ENCODE data around the gene EPHB6.

EPHB6 gene

DNA sequence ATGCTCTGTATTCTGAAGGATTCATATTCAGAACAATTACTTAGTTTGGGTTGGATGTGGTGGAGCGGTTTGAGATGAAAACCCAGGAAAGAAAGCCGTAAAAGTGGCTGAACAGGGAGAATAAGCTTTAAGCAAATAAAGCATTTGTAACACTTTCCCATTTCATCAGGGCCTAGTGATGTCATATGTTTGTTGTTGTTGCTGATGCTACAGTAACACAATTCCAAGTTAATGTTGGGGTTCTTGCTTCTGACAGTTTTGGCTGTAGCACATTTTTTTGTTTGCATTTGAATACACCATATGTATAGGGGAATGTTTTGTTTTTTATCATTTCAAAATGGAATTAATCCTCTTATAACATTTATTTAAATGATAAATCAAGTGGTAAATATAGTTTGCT is 40.4 kb upstream of the EPHB6 start:
- H3K4me1 Mint-ChIP-seq (ENCODE audit: low read depth in 2 of 2): peaks cover 20 to 24% of the 10 kb centered on the region in 2 donors
- no peaks in the 10 kb centered on the region for H3K9me3 Mint-ChIP-seq
- DNase-seq (no peak), ATAC-seq (replicated peaks) (no peak)
- H3K27me3 Mint-ChIP-seq: peaks cover 20 to 25% of the 10 kb centered on the region in 2 donors
- no peak overlapping the region for H3K4me3 Mint-ChIP-seq
- peak overlapping the region in 1 of 2 donors; percentile 11 for H3K27ac Mint-ChIP-seq
- H3K36me3 Mint-ChIP-seq (ENCODE audit: insufficient read depth): peaks cover 9% of the 10 kb centered on the region

DNA sequence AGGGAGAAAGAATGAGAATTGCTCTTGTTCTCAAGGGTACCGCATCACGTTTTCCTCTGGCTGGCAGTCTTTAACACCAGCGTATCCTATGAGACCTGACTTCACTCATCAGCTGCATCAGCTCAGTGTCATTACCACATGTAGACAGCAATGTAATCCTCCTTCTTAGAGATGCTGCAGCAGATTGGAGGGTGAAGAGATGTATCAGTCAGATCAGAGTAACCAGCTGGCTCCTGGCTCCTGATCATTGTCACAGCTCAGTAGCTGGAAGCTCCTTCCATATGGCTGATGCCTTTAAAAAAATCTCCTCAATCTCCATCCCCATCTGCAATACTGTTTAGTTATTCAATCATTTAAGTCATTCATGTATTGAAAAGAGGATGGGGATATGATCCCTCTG is 39.7 kb upstream of the EPHB6 start:
- Mint-ChIP-seq H3K27me3 (peaks cover 27 to 32% of the 10 kb centered on the region in 2 donors), H3K36me3 (ENCODE audit: insufficient read depth) (peaks cover 5% of the 10 kb centered on the region), H3K4me1 (ENCODE audit: low read depth in 2 of 2) (peaks cover 13 to 18% of the 10 kb centered on the region in 2 donors), H3K4me3 (no peak overlapping the region), H3K9me3 (no peaks in the 10 kb centered on the region), H3K27ac (no peak overlapping the region)
- no peak for DNase-seq
- ATAC-seq (replicated peaks): no peak

GRCh38 chr7:142817506-142817905 is 37.4 kb upstream of the EPHB6 start:
- peaks cover 41 to 44% of the 10 kb centered on the region in 2 donors for H3K27me3 Mint-ChIP-seq
- ATAC-seq (replicated peaks) (no peak), DNase-seq (no peak)
- H3K4me1 Mint-ChIP-seq (ENCODE audit: low read depth in 2 of 2): peaks cover 0 to 1% of the 10 kb centered on the region in 2 donors
- H3K9me3 Mint-ChIP-seq: no peaks in the 10 kb centered on the region
- H3K4me3 Mint-ChIP-seq: no peak overlapping the region
- no peak overlapping the region for H3K27ac Mint-ChIP-seq
- peaks cover 3% of the 10 kb centered on the region for H3K36me3 Mint-ChIP-seq (ENCODE audit: insufficient read depth)

DNA sequence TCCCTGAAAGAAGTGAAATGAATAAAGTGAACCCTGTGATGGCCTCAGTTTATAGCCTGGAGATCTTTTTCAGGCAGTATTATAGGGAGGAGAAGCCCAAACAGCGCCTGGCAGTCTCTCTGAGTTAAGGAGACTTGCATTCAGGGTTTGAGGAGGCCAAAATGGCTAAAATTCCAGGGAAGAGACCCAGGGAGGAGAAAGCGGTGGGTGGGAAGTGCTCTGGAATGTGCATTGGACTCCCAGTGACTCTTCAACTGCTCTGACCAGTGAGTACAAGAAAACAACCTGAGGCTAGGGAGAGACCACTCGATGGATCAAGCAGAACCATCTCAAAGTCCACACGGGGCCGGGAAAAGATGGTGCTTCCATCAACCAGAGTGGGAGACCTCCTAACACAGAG is 35.3 kb upstream of the EPHB6 start:
- Mint-ChIP-seq H3K27ac (no peak overlapping the region), H3K9me3 (no peaks in the 10 kb centered on the region), H3K4me3 (no peak overlapping the region), H3K27me3 (peaks cover 41 to 50% of the 10 kb centered on the region in 2 donors), H3K4me1 (ENCODE audit: low read depth in 2 of 2) (no peaks in the 10 kb centered on the region), H3K36me3 (ENCODE audit: insufficient read depth) (no peaks in the 10 kb centered on the region)
- ATAC-seq (replicated peaks) (no peak), DNase-seq (no peak)

DNA sequence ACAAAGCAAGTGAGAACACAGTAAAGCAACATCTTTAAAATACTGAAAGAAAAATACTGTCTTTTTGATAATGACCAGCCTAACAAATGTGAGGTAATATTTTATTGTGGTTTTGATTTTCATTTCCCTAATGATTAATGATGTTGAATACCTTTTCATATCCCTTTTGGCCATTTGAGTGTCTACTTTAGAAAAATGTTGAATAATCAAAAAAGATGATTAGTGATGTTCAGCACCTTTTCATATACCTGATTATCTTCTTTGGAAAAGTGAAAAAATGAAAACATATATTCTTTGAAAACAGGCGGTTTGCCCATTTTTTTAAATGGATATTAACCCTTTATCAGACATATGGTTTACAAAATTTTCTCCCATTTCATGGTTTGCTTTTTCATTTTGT is 32.2 kb upstream of the EPHB6 start:
- DNase-seq: no peak
- H3K4me1 Mint-ChIP-seq (ENCODE audit: low read depth in 2 of 2): no peaks in the 10 kb centered on the region
- H3K27ac Mint-ChIP-seq: no peak overlapping the region
- H3K36me3 Mint-ChIP-seq (ENCODE audit: insufficient read depth): no peaks in the 10 kb centered on the region
- no peak for ATAC-seq (replicated peaks)
- H3K4me3 Mint-ChIP-seq: no peak overlapping the region
- no peaks in the 10 kb centered on the region for H3K9me3 Mint-ChIP-seq
- H3K27me3 Mint-ChIP-seq: peaks cover 37 to 45% of the 10 kb centered on the region in 2 donors

GRCh38 chr7:142827951-142828500 is 26.9 kb upstream of the EPHB6 start:
- no peaks in the 10 kb centered on the region for H3K4me1 Mint-ChIP-seq (ENCODE audit: low read depth in 2 of 2)
- no peaks in the 10 kb centered on the region for H3K36me3 Mint-ChIP-seq (ENCODE audit: insufficient read depth)
- H3K27ac Mint-ChIP-seq: no peak overlapping the region
- H3K9me3 Mint-ChIP-seq: no peaks in the 10 kb centered on the region
- peaks cover 20 to 28% of the 10 kb centered on the region in 2 donors for H3K27me3 Mint-ChIP-seq
- ATAC-seq (replicated peaks): no peak
- H3K4me3 Mint-ChIP-seq: no peak overlapping the region
- no peak for DNase-seq

DNA sequence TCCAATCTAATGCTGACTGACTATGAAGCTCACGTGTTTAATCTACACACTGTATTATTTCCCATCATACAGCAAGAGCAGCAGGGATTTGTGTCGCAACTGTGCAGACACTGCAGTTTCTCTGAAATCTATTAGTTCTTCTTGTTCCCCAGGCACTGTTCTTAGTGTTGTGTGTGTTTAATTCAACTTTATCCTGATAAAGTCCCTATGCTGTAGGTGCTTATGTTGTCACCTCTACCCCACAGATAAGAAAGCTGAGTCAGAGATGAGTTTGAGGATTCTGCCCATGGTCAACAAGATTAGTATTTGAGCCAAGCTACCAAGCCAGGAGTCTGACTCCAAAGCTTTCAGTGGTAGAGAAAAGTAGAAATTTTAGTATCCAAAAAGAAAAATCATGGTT is 22.5 kb upstream of the EPHB6 start:
- Mint-ChIP-seq H3K4me1 (ENCODE audit: low read depth in 2 of 2) (peaks cover 0 to 3% of the 10 kb centered on the region in 2 donors), H3K27ac (no peak overlapping the region), H3K27me3 (peaks cover 7 to 20% of the 10 kb centered on the region in 2 donors), H3K36me3 (ENCODE audit: insufficient read depth) (no peaks in the 10 kb centered on the region), H3K9me3 (no peaks in the 10 kb centered on the region), H3K4me3 (no peak overlapping the region)
- no peak for DNase-seq
- ATAC-seq (replicated peaks): no peak

- no peak for DNase-seq
- H3K4me1 Mint-ChIP-seq (ENCODE audit: low read depth in 2 of 2): peaks cover 0 to 3% of the 10 kb centered on the region in 2 donors
These were observed 21.5 kb upstream of the EPHB6 start for GRCh38 chr7:142833174-142834048.

GRCh38 chr7:142835487-142835886 is 19.4 kb upstream of the EPHB6 start:
- H3K36me3 Mint-ChIP-seq (ENCODE audit: insufficient read depth): no peaks in the 10 kb centered on the region
- no peak for ATAC-seq (replicated peaks)
- peaks cover 0 to 3% of the 10 kb centered on the region in 2 donors for H3K4me1 Mint-ChIP-seq (ENCODE audit: low read depth in 2 of 2)
- peaks cover 0 to 11% of the 10 kb centered on the region in 2 donors for H3K27me3 Mint-ChIP-seq
- H3K4me3 Mint-ChIP-seq: no peak overlapping the region
- H3K27ac Mint-ChIP-seq: no peak overlapping the region
- no peak for DNase-seq
- H3K9me3 Mint-ChIP-seq: no peaks in the 10 kb centered on the region

More at GRCh38 chr7:142833174-142834048, 21.5 kb upstream of the EPHB6 start:
- Mint-ChIP-seq H3K27ac (no peak overlapping the region), H3K4me3 (no peak overlapping the region), H3K9me3 (no peaks in the 10 kb centered on the region), H3K36me3 (ENCODE audit: insufficient read depth) (no peaks in the 10 kb centered on the region), H3K27me3 (peaks cover 2 to 13% of the 10 kb centered on the region in 2 donors)
- ATAC-seq (replicated peaks): no peak

GRCh38 chr7:142836426-142836825 is 18.4 kb upstream of the EPHB6 start:
- Mint-ChIP-seq H3K4me1 (ENCODE audit: low read depth in 2 of 2) (peaks cover 0 to 3% of the 10 kb centered on the region in 2 donors), H3K27ac (no peak overlapping the region)

DNA sequence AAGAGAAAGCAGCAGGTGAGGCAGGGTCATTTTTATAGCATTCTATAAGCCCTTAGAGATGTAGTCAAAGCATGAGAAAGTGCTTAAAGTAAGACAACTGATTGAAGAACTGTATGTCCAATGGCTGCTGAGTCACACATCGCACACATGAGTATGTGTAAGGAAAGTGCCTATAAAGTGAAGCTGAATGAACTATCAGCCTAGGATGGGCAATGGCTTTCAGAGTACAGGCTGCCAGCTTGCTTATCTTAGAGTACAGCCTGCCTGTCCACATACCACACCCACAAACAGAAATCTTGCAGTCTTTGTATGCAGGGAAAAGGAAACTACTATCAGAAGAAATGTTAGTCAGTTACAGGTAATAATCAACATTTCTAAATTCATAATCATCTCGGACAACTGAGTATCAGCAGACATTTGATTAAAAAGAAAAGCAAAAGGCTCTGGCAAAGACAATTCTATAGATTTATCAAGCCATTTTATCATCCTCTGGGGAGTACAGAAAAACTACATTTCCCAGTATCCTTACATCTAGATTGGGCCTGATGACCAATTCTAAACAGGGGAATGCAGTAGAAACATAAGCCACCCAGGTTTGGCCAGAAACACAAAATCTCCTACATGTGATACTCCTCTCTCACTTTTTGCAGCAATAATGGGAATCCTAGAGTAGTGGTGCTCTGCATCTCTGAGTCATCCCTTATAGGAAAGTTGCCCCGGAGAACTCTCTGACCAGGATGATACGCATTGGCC is 16.2 kb upstream of the EPHB6 start:
- Mint-ChIP-seq H3K36me3 (ENCODE audit: insufficient read depth) (no peaks in the 10 kb centered on the region), H3K4me1 (ENCODE audit: low read depth in 2 of 2) (peaks cover 0 to 3% of the 10 kb centered on the region in 2 donors), H3K9me3 (no peaks in the 10 kb centered on the region), H3K4me3 (no peak overlapping the region), H3K27me3 (no peaks in the 10 kb centered on the region), H3K27ac (no peak overlapping the region)
- ATAC-seq (replicated peaks) (no peak), DNase-seq (no peak)

More at GRCh38 chr7:142836426-142836825, 18.4 kb upstream of the EPHB6 start:
- no peaks in the 10 kb centered on the region for H3K9me3 Mint-ChIP-seq
- DNase-seq: no peak
- no peak overlapping the region for H3K4me3 Mint-ChIP-seq
- no peak for ATAC-seq (replicated peaks)
- no peaks in the 10 kb centered on the region for H3K36me3 Mint-ChIP-seq (ENCODE audit: insufficient read depth)
- H3K27me3 Mint-ChIP-seq: peaks cover 0 to 2% of the 10 kb centered on the region in 2 donors

- H3K36me3 Mint-ChIP-seq (ENCODE audit: insufficient read depth): peaks cover under 1% of the 10 kb centered on the region
- H3K4me1 Mint-ChIP-seq (ENCODE audit: low read depth in 2 of 2): no peaks in the 10 kb centered on the region
- H3K27me3 Mint-ChIP-seq: peaks cover under 1 to 2% of the 10 kb centered on the region in 2 donors
- no peak for DNase-seq
- no peak overlapping the region for H3K27ac Mint-ChIP-seq
- H3K4me3 Mint-ChIP-seq: no peak overlapping the region
- no peak for ATAC-seq (replicated peaks)
- H3K9me3 Mint-ChIP-seq: no peaks in the 10 kb centered on the region
These were observed 12.6 kb upstream of the EPHB6 start for GRCh38 chr7:142842251-142842766.

DNA sequence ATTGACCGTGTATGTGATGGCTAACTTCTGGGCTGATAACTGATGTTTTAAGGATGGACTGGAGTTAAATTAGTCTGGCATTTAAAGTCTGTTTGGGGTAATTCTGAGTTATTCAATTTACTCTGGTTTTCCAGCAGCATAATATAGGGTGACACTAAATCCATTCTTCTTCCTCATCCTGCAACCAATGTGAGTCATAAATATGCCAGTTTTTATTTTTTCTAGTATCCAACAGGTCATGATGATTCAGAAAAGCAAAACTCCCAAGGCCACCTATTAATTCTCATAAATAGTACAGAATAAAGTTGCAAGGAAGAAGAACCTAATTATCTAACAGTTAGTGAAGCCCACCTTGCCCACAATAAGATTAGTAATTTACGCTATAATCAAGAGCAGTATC is 7.5 kb upstream of the EPHB6 start:
- Mint-ChIP-seq H3K4me3 (no peak overlapping the region), H3K27ac (no peak overlapping the region), H3K27me3 (peaks cover 7 to 21% of the 10 kb centered on the region in 2 donors), H3K36me3 (ENCODE audit: insufficient read depth) (peaks cover 4% of the 10 kb centered on the region), H3K4me1 (ENCODE audit: low read depth in 2 of 2) (no peaks in the 10 kb centered on the region), H3K9me3 (no peaks in the 10 kb centered on the region)
- no peak for DNase-seq
- no peak for ATAC-seq (replicated peaks)
